ENCODE measurements around the gene UBE3B.

DNA sequence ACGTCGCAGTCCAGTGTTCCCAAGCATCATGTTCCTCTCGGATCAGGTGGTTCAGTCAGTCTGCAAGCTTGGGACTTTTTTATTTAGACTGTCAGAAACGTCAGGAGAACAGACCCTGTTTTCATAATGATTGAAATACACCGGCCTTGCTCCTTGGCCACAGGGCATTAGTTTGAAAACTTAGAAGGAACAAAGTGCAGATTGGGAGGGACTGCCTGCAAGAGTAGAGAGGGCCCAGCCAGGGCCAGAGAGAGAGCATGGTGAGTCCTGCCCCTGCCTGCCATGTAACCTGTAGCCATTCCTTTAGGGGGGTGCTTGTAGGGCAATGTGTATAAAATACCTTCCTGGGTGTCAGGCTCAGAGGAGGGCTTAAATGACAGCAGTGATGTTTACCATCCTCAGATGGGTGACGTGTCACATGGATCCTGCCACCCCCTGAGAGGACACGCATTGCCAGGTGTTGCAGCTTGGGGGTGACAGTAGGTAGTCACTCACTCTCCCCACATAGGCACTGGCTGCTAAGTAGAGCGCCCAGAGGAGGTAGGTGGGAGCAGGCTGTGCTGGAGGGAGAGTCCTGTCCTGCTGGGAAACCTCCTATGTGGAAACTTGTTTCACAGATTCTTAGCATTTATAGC is 50.2 kb downstream of the UBE3B start:
- TF ChIP-seq, protein P1, sequence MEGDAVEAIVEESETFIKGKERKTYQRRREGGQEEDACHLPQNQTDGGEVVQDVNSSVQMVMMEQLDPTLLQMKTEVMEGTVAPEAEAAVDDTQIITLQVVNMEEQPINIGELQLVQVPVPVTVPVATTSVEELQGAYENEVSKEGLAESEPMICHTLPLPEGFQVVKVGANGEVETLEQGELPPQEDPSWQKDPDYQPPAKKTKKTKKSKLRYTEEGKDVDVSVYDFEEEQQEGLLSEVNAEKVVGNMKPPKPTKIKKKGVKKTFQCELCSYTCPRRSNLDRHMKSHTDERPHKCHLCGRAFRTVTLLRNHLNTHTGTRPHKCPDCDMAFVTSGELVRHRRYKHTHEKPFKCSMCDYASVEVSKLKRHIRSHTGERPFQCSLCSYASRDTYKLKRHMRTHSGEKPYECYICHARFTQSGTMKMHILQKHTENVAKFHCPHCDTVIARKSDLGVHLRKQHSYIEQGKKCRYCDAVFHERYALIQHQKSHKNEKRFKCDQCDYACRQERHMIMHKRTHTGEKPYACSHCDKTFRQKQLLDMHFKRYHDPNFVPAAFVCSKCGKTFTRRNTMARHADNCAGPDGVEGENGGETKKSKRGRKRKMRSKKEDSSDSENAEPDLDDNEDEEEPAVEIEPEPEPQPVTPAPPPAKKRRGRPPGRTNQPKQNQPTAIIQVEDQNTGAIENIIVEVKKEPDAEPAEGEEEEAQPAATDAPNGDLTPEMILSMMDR (IDR thresholded peaks at IDR 0.05; ENCODE audit: insufficient read depth, low read depth, low read length), result no peak
- TF ChIP-seq EZH2 (IDR thresholded peaks at IDR 0.05; ENCODE audit: insufficient read depth, low read length), result no peak
